Measurements from ENCODE around the gene KIAA0040.

- TF ChIP-seq CTCF (IDR thresholded peaks at IDR 0.05; ENCODE audit: poor library complexity, severe bottlenecking) (no peak), REST (IDR thresholded peaks at IDR 0.05; ENCODE audit: borderline replicate concordance) (no peak), MXI1 (conservative IDR thresholded peaks at IDR 0.05; ENCODE audit: poor library complexity, severe bottlenecking) (no peak)
Measured at GRCh38 chr1:175198332-175198731, 5.8 kb upstream of the KIAA0040 start.
